Pons (tissue), 1 donor: ENCODE measurements around the gene FOXO6.

Experiments used
- DNase-seq: peaks from one replicate; pipeline ENCODE4 v3.0.0-alpha.2; 2016; ENCODE audit warnings: low spot score

Gene FOXO6

DNA sequence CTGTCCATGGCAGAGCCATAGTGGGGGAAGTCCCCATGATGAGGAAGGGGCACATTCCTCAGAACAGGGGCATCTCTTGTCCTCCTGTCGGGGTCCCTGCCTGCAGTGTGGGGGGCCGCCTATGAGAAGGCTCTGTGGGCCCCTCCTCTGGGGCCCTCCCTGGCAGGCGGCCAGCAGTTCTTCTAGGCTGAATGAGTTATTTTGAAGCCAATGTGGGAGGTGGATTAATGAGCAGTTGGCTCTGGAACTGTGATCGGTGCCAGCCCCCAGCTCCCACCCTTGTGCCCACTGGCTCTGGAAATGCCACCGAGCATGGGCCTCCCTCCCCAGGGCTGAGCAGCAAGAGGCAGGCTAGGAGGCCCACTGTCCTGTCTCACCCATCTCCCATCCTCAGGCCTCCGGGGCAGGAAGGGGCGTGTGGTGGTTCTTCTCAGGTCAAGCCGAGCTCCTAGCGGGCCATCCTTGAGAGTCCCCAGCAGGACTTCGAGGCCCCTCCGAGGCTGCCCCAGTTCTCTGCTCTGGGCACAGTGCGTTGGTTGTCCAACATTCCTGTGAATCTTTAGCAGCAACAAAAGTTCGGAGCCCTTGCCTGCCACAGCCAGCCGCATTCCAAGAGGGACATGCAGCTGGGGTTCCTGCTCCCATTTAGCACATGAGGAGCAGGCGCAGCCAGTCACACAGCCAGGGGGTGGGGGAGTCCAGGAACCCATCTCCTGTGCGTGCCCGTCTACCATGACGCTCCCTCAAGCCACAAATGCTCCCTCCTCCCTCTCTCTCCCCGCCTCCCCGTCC, 66.1 kb downstream of the FOXO6 start:
- DNase-seq: no peak

DNA sequence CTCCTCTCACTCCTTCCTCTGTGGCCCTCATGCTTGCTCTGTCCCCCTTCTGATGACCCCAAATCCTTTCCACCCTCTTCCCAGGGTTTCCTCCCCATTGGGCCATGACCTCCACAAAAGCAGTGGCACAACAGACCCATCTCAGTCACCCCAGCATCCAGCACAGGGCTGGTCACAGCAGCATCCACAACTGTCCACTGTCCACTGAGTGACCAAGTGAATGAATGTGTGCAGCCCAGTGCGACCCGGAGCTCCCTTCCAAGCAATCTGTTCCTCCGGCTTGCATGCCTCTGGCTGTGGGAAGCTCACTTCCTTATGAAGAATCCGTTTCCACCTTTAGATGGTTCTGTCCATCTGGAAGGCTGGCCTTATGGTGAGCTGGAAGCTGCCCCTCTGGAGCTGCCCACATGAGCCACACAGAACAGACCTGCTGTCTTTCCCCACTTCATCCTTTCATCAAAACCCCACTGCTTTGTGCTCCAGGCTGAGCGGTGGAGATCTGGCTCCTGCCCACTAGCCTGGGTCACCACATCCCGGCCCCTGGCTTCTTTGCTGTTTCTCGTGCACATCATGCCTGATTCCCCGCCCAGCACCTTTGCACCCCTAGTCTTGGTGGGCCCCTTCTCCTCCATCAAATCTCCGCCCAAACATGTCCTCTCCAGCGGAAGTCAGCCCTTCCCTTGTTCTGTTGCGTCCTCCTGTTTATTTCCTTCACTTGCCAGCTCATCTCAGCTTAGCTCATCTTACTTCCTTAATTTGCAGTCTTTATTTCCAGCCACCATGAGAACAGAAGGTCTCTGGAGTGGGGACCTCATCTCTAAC, 66.9 kb downstream of the FOXO6 start:
- DNase-seq: no peak

DNA sequence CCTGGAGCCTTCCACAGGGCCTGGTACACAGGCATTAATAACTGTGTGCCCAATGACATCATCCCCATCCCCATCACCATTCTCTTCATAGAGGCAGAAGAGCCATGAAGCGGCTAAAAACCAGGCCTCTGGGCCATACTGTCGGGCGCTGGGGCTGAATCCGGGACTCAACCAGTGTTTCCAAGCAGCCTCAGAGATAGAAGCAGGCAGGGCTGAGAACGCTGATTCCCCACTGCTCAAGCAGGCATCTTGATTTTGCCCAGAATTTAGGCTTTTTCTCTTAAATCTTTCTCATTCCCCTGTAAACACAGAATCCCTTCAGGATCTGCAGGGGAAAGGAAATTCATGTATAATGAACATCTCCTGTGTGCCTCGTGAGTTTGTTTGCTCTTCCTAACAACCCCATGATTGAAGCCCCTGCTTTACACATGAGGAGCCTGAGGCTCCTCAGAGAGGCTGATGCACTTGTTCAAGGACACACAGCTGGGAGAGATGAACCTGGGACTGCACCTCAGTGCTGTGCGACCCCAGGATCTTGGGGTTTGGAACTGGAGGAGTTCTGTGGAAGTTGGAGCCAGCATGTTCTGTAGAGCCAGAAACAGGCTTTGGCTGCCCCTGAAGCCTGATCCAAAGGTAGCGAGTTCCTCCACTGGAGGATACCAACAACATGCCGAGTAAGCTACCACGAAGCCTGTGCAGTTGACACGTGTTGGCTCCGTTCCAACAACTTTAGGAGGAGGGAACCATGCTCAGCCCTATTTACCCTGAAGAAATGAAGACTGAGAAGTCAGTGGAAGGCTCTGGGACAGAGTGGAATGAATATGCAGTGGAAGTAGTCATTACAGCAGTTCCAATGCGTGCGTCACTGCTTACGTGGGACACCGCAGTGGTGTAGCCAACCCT, 67.8 kb downstream of the FOXO6 start:
- DNase-seq: no peak

DNA sequence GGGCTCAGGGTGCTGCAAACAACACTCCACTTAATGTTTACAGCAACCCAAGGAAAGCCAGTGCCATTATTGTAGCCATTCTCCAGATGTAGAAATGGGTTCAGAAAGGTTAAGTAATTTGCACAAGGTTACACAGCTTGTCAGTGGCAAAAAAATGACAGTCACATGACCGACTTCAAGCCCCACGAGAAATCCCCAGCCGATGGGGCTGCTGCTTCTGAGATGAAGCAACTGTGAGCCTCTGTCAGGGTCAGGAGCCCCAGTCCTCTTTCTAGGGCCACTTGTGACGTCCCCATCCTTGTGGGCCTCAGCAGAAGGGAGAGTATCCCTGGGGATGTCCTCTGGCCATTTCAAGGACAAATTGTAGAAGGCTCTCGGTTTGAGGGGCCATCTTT, 68.4 kb downstream of the FOXO6 start:
- no peak for DNase-seq

DNA sequence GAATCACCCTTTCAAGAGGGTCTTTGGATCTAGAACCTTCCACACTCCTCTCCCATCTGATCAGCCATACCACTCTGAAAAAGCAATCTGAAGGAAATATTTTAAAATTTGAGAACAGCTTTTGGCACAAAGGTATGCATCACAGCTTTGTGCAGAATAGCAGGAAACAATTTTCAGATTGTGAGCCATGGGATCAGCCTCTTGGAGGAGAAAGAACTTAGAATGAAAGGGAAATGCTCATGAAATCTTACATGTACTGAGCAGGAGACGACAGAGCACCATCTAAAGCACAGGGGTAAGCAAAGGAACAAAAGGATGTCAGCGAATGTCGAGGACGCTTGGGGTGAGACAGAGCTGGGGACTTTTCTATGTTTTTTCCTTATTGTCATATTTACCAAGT, 68.8 kb downstream of the FOXO6 start:
- no peak for DNase-seq

DNA sequence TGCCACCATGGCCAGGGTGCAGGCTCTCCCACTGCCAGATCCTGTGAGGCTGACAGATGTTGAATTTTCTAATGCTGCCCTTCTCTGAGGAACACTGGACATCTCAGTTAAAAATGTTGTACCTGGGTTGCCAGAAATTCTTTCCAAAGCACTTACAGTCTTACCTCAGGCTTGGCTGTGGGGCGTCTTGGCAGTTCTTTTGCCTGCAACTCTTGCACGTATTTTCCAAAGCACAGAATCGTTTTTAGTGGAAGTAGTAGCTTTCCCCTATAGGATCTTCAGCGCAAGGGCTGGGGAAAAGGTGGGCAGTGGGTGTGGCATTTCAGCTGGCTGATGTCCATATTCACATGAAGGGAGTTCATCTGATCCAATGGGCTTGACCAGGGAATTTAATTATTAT, 69.3 kb downstream of the FOXO6 start:
- DNase-seq: no peak

DNA sequence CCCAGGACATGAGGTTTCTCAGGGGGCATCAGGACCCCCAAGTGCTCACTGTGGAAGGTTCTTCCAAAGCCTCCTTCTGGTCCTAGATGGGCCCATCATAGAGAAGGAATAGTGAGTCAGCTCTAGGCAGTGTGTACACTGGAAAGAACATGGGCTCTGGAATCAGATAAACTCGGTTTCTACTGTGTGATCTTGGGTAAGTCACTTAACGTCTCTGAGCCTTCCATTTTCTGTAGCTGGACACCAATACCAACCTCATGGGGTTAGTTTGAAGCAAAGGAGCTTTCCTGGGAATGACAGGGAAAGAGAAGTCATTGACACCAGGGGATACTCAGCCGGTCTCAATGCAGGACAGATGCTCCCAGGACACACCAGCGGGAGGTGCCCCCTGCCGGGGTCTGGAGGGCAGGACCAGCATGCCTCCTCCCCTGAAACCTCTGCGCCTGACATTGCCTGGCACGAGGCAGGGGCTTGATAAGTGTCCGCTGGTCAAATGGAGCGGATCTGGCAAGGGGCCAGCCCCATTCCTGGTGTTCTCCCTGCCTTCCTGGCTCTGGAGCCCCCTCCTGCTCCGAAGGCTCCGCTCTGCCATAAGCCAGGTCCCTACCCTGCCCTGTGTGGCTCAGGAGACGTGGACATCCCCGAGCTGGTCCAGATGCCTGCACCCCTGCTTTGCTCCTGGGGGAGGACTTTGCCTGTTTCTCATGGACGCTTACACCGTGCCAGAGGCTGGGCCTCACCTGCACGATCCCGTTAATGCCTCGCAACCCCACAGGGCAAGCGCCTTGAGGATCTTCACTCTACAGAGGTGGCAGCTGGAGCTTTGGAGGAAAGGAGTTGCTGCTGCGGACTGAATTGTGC, 70.5 kb downstream of the FOXO6 start:
- DNase-seq: no peak
